Endothelial cell of umbilical vein (primary cell): Measurements from ENCODE around the gene DSCAML1. TPM values are rescaled to one million over a fixed set of nuclear protein-coding genes. Genes with fewer than 3 reads are reported as not detected.

Experiments
- BruUV-seq: library from RNA; stranded (reverse); fragments of 400-500 nt; replicated peaks from 2 replicates; lab custom pipeline; 2021; lab: Mats Ljungman, UMichigan
- CTCF ChIA-PET: fragments of 300-600, 350-600 bp; sonication (Branson Sonifier 250); formaldehyde crosslinking; loops from one replicate; lab custom pipeline; 2021; ENCODE audit warnings: antibody characterized with exemption, inconsistent platforms; lab: Charles Lee
- POLR2A ChIA-PET: fragments of 300-600, 350-600 bp; sonication (Branson Sonifier 250); formaldehyde crosslinking; loops from one replicate; lab custom pipeline; 2021; ENCODE audit warnings: antibody characterized with exemption, inconsistent platforms; lab: Charles Lee
- DNase-seq: peaks from one replicate; pipeline ENCODE4 v3.0.0-alpha.2; 2011; ENCODE audit warnings: low read depth, low spot score
- FAIRE-seq: peaks from 2 replicates; lab custom pipeline; 2011; peaks lifted over from hg19 to GRCh38; lab: Jason Lieb, UNC
- H2AFZ ChIP-seq: 2 replicates; pipeline ENCODE4 v1.6.0; 2012; ENCODE audit warnings: low read depth, low read length, control low read depth, inconsistent platforms
- H3K27ac ChIP-seq: 2 replicates; pipeline ENCODE4 v1.5.1; 2011; ENCODE audit warnings: low read depth, mild to moderate bottlenecking, control low read depth, low read length, moderate library complexity; ENCODE audit not compliant: insufficient read depth
- H3K27me3 ChIP-seq, 2 experiments: 2 replicates each; pipeline versions ENCODE4 v1.6.0 to v1.6.1; 2011; ENCODE audit warnings: low read length in 2 of 2, mixed read lengths in 1 of 2; ENCODE audit not compliant: control insufficient read depth in 2 of 2, insufficient read depth in 2 of 2
- H3K36me3 ChIP-seq, 2 experiments: 2 replicates in 1 of 2; 3 replicates in 1 of 2; pipeline ENCODE4 v1.5.1; 2011; ENCODE audit warnings: low read length in 2 of 2, mild to moderate bottlenecking in 1 of 2, moderate library complexity in 1 of 2; ENCODE audit not compliant: control insufficient read depth in 2 of 2, insufficient read depth in 2 of 2; ENCODE audit errors: extremely low read depth in 1 of 2
- H3K4me1 ChIP-seq: 3 replicates; pipeline ENCODE4 v1.5.1; 2011; ENCODE audit warnings: mild to moderate bottlenecking, low read length; ENCODE audit not compliant: control insufficient read depth, insufficient read depth; ENCODE audit errors: extremely low read depth
- H3K4me2 ChIP-seq: 2 replicates; pipeline ENCODE4 v1.6.1; 2011; ENCODE audit warnings: low read length, control low read depth, mixed read lengths; ENCODE audit not compliant: insufficient read depth
- H3K4me3 ChIP-seq, 3 experiments: fragments of 200-600 bp in 1 of 3; sonication (generic), shearing (Covaris generic) in 1 of 3; replicated peaks in 1 of 3; 2 replicates each; pipeline ENCODE4 v1.5.1; 2011 to 2016; ENCODE audit warnings: control low read depth in 3 of 3, low read length in 3 of 3, mild to moderate bottlenecking in 2 of 3, inconsistent platforms in 1 of 3, low read depth in 1 of 3, moderate library complexity in 1 of 3; ENCODE audit not compliant: insufficient read depth in 1 of 3
- H3K79me2 ChIP-seq: 2 replicates; pipeline ENCODE4 v1.6.0; 2012; ENCODE audit warnings: low read length, inconsistent platforms; ENCODE audit not compliant: control insufficient read depth, insufficient read depth
- H3K9ac ChIP-seq: replicated peaks from 2 replicates; pipeline ENCODE3; 2011; ENCODE audit warnings: low read length, control low read depth; ENCODE audit not compliant: insufficient read depth; ENCODE audit errors: extremely low read depth
- H3K9me1 ChIP-seq: replicated peaks from 3 replicates; pipeline ENCODE4 v1.6.0; 2011; ENCODE audit warnings: mild to moderate bottlenecking, low read length; ENCODE audit not compliant: control insufficient read depth, insufficient read depth; ENCODE audit errors: extremely low read depth
- H3K9me3 ChIP-seq: replicated peaks from 2 replicates; pipeline ENCODE4 v1.5.1; 2012; ENCODE audit warnings: low read length, inconsistent platforms; ENCODE audit not compliant: control insufficient read depth, insufficient read depth
- H4K20me1 ChIP-seq: replicated peaks from 2 replicates; pipeline ENCODE3; 2011; ENCODE audit warnings: mild to moderate bottlenecking, low read length; ENCODE audit not compliant: control insufficient read depth, insufficient read depth; ENCODE audit errors: extremely low read depth
- EZH2 ChIP-seq: IDR thresholded peaks from 2 replicates; pipeline ENCODE4 v1.6.1; 2012; ENCODE audit warnings: borderline replicate concordance, low read depth, mild to moderate bottlenecking, moderate library complexity, low read length, inconsistent platforms; ENCODE audit not compliant: severe bottlenecking
- FOS ChIP-seq: IDR thresholded peaks from 2 replicates; pipeline ENCODE4 v1.6.1; 2011; ENCODE audit warnings: mild to moderate bottlenecking, low read length, moderate library complexity, borderline replicate concordance; ENCODE audit not compliant: insufficient read depth
- GATA2 ChIP-seq: IDR thresholded peaks from 2 replicates; pipeline ENCODE4 v1.7.0; 2011; ENCODE audit warnings: low read depth, mild to moderate bottlenecking, moderate library complexity, mixed read lengths, low read length; ENCODE audit not compliant: insufficient read length, insufficient read depth
- JUN ChIP-seq: IDR thresholded peaks from 2 replicates; pipeline ENCODE4 v1.6.1; 2011; ENCODE audit warnings: borderline replicate concordance, low read depth; ENCODE audit not compliant: insufficient read length, insufficient read depth
- MYC ChIP-seq: IDR thresholded peaks from one replicate; pipeline ENCODE4 v1.6.1; 2011; ENCODE audit warnings: mild to moderate bottlenecking, low read depth, low read length
- POLR2A ChIP-seq: IDR thresholded peaks from 2 replicates; pipeline ENCODE4 v1.6.1; 2012; ENCODE audit warnings: low read depth, mild to moderate bottlenecking, control low read depth, low read length
- POLR2AphosphoS5 ChIP-seq: IDR thresholded peaks from 2 replicates; pipeline ENCODE4 v1.6.1; 2012; ENCODE audit warnings: low read depth, mild to moderate bottlenecking, control low read depth, low read length, moderate library complexity; ENCODE audit not compliant: insufficient read depth
- dilution Hi-C: fragments of 300-500 bp; cut with MboI; formaldehyde crosslinking; loops from one replicate; pipeline ENCODE4 v1.15.0; 2019; ENCODE audit warnings: low sequenced_read_pairs; ENCODE audit not compliant: extremely low pct_ligation_motif_present
- intact Hi-C: fragments of 100-400 bp; cut with micrococcal nuclease; formaldehyde crosslinking; loops from one replicate; pipeline ENCODE4 v1.10.0; 2022
- polyA plus RNA-seq, 4 experiments: library from polyadenylated mRNA; depleted of rRNA in 3 of 4; stranded (reverse) in 3 of 4; unstranded in 1 of 4; fragments of >200 nt; gene quantifications; 2 replicates each; pipeline versions ENCODE4 v1.2.1 to v1.2.3, GENCODE V29; 2011 to 2012; ENCODE audit warnings: missing spikeins in 1 of 4
- total RNA-seq: library from RNA; stranded (reverse); gene quantifications from 2 replicates; pipeline ENCODE4 v1.2.3, GENCODE V29; 2021
- TF ChIP-seq, protein P1 (sequence below), 2 donors: IDR thresholded peaks; 1 replicate in 1 of 2; 2 replicates in 1 of 2; pipeline ENCODE4 v1.5.1; 2011; ENCODE audit warnings: low read length in 2 of 2, mild to moderate bottlenecking in 2 of 2, moderate library complexity in 2 of 2, control low read depth in 1 of 2, inconsistent platforms in 1 of 2, low read depth in 1 of 2; ENCODE audit not compliant: insufficient read depth in 1 of 2; ENCODE audit errors: extremely low read depth in 1 of 2
- TF ChIP-seq, protein P2 (sequence below): IDR thresholded peaks from 2 replicates; pipeline ENCODE4 v1.6.1; 2011; ENCODE audit not compliant: insufficient read depth, insufficient read length

DSCAML1 gene
- total and polyA plus RNA-seq, 2 donors (not counting 3 experiments of a cell fraction or from before 2014, with no cell fraction given), result not detected

DNA sequence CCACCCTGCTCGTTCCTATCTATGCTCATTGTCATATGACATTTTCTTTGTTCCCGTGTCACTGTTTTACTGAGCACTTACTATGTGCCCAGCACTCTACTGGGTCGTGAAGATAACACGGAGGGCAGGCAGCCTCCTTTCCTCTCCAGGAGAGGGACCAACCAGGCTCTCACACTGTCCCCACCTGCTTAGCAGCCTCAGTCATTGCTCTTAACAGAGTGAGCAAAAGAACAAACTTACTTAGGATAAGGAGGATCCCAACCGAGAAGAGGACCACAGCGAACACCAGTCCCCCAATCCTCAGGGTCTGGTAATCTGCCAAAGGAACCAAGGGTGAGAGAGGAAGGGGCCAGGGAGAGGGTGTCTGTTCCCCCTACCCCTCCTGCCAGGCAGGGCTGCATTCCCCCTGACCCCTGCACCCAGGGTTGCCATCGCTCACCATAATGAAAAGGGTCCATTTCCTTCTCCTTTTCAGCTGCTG lies 44.6 kb upstream of the DSCAML1 start:
- H3K4me3 ChIP-seq, result no peak overlapping the region
- H3K9me1 ChIP-seq, result no peaks in the 10 kb centered on the region
- no TSS peak for BruUV-seq
- no peak for TF ChIP-seq POLR2AphosphoS5
- no peak for TF ChIP-seq JUN
- no peak for TF ChIP-seq FOS
- no peak for TF ChIP-seq MYC
- TF ChIP-seq, protein P1, sequence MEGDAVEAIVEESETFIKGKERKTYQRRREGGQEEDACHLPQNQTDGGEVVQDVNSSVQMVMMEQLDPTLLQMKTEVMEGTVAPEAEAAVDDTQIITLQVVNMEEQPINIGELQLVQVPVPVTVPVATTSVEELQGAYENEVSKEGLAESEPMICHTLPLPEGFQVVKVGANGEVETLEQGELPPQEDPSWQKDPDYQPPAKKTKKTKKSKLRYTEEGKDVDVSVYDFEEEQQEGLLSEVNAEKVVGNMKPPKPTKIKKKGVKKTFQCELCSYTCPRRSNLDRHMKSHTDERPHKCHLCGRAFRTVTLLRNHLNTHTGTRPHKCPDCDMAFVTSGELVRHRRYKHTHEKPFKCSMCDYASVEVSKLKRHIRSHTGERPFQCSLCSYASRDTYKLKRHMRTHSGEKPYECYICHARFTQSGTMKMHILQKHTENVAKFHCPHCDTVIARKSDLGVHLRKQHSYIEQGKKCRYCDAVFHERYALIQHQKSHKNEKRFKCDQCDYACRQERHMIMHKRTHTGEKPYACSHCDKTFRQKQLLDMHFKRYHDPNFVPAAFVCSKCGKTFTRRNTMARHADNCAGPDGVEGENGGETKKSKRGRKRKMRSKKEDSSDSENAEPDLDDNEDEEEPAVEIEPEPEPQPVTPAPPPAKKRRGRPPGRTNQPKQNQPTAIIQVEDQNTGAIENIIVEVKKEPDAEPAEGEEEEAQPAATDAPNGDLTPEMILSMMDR (IDR thresholded peaks at IDR 0.05; ENCODE audit: extremely low read depth in 1 of 2, insufficient read depth in 1 of 2, low read depth in 1 of 2, low read length in 2 of 2), result no peak
- TF ChIP-seq, protein P2, sequence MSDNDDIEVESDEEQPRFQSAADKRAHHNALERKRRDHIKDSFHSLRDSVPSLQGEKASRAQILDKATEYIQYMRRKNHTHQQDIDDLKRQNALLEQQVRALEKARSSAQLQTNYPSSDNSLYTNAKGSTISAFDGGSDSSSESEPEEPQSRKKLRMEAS, result no peak
- TF ChIP-seq GATA2, result no peak
- TF ChIP-seq EZH2, result no peak
- TF ChIP-seq POLR2A, result no peak
- no peak overlapping the region for H3K4me2 ChIP-seq
- H3K4me1 ChIP-seq, result no peaks in the 10 kb centered on the region
- POLR2A ChIA-PET, result no interaction called here
- intact Hi-C loops, result no loop called here
- CTCF ChIA-PET, result interaction anchor here (2.3 to 7.8 kb wide), 4 partner anchors 18 to 212 kb away, joined by 16 to 229 read pairs (median 37); no protein-coding TSS in a partner anchor
- H3K36me3 ChIP-seq, result no peaks in the 10 kb centered on the region
- no peak overlapping the region for H2AFZ ChIP-seq
- no peaks in the 10 kb centered on the region for H3K9me3 ChIP-seq
- H3K9ac ChIP-seq, result no peak overlapping the region
- H3K27ac ChIP-seq, result no peak overlapping the region
- dilution Hi-C loops, result no loop called here
- H3K79me2 ChIP-seq, result no peaks in the 10 kb centered on the region
- H3K27me3 ChIP-seq, result peaks cover 0 to 7% of the 10 kb centered on the region in 2 experiments
- no peaks in the 10 kb centered on the region for H4K20me1 ChIP-seq
- FAIRE-seq (no peak), DNase-seq (no peak)
